Thyroid gland (tissue), 4 donors: ENCODE results near the gene SAMD11.

Source experiments
- CTCF ChIP-seq, 6 experiments: fragments of 200-600 bp in 3 of 6; fragments of 450-650 bp in 3 of 6; sonication (generic) in 3 of 6; IDR thresholded peaks; one replicate each; pipeline ENCODE4 v1.5.1; 2016 to 2019; ENCODE audit warnings: antibody characterized with exemption in 6 of 6, mild to moderate bottlenecking in 2 of 6, inconsistent platforms in 1 of 6, moderate library complexity in 1 of 6
- POLR2A ChIP-seq, 2 donors: fragments of 450-650 bp; IDR thresholded peaks; one replicate each; pipeline ENCODE4 v1.6.1; 2017; ENCODE audit warnings: antibody characterized with exemption in 2 of 2, mild to moderate bottlenecking in 2 of 2, moderate library complexity in 1 of 2

- TF ChIP-seq CTCF (IDR thresholded peaks at IDR 0.05) (no peak), POLR2A (IDR thresholded peaks at IDR 0.05) (no peak)
These were observed 68.6 kb downstream of the SAMD11 start for GRCh38 chr1:992362-992761.
